GM18505 (cell line): ENCODE data around the gene NAB2.

Source experiments
- ATAC-seq: cut with Tn5 transposase; IDR thresholded peaks from one replicate; pipeline ENCODE4 v1.9.1; 2021; ENCODE audit not compliant: unreplicated experiment
- POLR2A ChIP-seq: IDR thresholded peaks from 4 replicates; pipeline ENCODE4 v1.6.1; 2011; ENCODE audit warnings: borderline replicate concordance; ENCODE audit not compliant: insufficient read depth, insufficient read length; ENCODE audit errors: extremely low read depth

NAB2 gene

DNA sequence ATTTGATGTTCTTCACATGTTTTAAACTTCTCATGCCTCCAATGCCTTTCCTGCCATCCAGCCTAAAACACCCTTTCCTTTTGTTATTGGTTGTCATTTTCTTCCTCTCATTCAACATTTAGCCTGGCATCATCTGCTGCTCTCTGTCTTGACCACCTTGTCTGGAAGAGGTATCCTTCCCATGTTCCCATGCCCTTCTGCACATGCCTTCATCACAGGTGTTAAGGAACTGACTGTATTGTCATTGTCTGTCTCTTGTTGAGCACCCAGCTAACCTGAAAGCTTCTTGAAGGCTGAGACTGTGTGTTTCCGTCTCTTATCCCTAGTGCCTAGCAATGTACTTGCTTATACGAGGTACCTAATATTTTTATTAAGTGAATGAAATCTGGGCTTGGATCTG is 34.9 kb downstream of the NAB2 start:
- TF ChIP-seq POLR2A, result no peak
- no peak for ATAC-seq

DNA sequence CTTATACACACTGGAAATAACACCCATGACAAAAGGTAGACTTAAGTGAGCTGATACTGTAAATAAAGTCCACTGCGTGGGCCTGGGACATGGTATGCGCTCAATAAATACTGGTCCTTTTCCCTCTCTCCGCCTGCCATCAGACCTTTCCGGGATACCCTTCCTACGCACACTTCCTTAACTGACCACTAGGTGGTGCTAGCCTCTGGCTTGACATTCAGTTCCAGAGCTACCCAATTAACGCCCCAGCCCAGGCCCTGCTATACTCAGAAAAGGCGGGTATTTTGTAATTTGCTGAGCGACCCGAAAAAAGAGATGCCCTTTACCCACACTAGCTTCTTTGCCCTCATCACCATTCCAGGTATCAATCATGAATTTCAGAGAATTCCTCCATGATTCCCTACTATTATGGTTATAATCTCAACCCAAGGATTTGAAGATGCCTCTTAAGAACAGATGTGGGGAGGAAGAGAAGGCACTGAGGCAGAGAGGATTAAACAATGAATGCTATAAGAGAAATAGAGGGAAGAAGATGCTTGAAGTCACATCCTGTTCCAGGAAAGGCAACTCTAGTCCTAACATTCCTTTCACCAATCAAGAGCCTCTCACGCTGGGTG is 35.5 kb downstream of the NAB2 start:
- no peak for ATAC-seq
- TF ChIP-seq POLR2A, result no peak

DNA sequence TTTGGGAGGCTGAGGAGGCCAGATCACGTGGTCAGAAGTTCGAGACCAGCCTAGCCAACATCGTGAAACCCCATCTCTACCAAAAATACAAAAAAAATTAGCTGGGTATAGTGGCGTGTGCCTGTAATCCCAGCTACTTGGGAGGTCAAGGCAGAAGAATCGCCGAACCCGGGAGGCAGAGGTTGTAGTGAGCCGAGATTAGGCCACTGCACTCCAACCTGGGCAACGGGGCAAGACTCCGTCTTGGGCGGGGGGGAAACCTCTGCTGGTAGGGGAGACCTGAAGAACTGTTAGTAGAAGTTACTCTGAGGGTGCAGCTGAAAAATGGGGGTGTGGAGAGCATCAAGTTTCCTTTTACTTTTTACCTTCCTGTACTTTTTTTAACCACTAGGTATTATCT is 37.1 kb downstream of the NAB2 start:
- TF ChIP-seq POLR2A, result no peak
- ATAC-seq, result no peak

DNA sequence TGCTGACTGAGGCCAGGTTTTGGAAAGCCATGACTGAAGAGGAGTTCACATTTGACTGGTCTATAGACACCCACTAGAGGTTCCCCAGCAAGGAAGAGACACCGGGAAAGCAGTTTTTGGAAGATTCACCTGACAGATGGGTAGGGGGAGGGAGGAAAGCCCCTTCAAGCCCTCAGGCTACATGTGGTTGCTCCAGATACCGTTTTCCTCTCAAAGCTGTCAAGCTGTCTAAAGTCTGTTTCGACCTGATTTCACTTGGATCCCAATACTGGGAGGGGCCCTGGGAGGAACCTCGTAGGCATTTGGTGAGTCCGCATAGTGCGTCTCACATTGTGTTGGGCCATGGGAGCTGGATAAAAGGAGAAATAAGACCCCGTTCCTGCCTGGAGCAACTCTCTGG is 37.6 kb downstream of the NAB2 start:
- TF ChIP-seq POLR2A, result no peak
- ATAC-seq, result no peak

DNA sequence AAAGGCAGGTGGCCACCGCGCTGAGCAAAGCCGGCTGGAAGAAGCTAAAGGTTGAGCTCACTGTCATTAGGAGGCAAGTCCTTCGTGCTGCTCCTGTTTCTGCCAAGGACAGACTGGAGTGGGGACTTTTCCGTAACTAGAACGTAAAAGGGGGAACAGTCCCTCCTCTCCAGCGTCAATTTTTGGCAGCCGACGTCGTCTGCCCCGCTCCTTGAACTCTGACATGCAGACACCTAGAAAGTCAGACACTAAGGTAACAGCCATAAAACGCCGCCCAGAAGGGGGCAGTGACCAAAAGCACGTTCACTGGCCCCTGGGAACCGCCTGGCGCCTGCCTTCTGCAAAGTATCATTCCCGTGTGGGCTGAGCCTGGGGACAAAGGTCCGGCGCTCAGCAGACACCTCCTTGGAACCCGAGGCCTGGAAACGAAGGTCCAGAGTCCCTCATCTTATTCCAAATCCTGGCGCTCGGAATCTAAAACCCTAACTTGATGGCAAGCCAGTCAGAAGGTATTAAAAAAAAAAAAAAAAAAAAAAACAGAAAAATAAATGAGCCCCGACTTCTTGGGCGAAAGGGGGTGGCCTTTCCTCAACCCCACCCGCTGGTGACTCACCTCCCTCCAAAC is 38.3 kb downstream of the NAB2 start:
- no peak for ATAC-seq
- TF ChIP-seq POLR2A, result no peak

DNA sequence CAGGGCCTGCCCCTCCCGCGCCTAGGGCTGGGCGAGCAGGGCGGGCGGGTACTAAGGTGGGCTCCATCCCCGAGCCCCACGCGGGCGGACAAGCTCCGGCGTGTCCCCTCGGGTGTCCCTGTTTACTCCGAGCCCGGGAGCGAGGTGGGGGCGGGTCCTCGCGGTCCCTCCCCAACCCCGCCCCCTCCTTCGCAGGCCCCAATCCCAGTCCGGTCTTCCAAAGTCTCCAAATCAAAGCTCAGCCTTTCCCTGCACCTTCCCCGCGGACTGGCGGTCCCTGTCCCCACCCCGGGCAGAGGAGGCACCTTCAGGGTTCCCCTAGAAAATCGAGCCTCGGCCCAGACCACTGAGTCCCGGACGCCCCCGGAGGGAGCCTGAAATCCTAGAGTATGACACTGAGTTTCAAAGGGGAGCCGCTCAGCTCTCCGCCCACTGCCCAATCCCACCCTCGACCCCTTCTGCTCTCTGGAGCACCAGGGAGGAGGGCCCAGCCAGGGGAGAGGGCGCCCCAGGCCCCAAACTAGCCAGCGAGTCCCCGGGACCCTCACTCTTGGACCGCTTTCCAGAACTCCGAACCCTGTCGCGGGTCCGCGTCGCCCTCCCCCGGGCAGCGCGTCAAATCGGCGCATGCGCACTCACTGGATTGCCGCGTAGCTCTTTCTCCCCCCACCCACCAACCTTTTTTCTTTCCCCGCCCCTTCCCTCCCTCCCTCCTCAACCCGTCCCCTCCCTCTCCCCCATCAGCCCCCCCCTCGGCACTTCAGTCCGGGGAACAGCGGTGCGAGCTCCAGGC is 39.0 kb downstream of the NAB2 start, which contains the start of gene LRP1:
LRP1 (plus strand) TSS at position 758 of the 793 bp plus-strand sequence. CDS start 482 bp downstream, outside the sequence.
- no peak for ATAC-seq
- no peak for TF ChIP-seq POLR2A

DNA sequence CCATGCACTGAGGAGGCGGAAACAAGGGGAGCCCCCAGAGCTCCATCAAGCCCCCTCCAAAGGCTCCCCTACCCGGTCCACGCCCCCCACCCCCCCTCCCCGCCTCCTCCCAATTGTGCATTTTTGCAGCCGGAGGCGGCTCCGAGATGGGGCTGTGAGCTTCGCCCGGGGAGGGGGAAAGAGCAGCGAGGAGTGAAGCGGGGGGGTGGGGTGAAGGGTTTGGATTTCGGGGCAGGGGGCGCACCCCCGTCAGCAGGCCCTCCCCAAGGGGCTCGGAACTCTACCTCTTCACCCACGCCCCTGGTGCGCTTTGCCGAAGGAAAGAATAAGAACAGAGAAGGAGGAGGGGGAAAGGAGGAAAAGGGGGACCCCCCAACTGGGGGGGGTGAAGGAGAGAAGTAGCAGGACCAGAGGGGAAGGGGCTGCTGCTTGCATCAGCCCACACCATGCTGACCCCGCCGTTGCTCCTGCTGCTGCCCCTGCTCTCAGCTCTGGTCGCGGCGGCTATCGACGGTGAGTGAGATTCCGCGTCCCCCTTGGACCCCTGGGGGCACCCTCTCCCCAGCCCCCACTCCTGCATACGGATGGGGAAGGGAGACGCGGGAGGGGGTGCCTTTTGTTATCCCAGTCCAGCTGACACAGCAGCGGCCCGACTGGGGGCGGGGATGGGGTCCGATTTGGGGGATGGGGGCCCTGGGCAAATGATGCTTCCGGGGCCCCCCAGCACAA is 39.8 kb downstream of the NAB2 start:
- ATAC-seq, result no peak
- TF ChIP-seq POLR2A, result no peak

DNA sequence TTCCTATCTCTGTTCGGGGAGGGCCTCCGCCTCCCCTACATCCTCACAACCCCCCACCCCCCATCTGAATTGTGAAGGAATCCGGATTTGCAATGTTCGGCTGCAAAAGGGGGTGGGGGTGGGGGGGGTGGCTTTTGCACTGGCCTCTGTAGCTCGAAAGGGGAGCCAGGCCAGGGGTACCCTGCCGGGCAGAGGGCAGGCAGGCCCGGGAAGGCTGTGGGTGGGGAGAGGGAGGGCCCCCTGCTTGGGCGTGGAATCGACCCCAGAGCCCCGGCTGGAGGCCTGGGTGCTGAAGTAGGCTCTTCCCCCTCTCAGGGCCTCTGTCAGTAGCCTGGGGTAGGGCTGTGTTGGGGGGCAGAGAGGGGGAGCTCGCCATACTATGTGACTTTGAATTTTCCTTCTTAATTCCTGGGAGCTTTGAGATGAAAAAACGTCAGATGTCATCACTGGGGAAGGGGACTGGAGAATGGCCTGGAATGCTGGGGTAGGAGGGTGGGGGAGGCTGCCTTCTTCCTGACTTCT is 40.5 kb downstream of the NAB2 start:
- no peak for TF ChIP-seq POLR2A
- no peak for ATAC-seq

DNA sequence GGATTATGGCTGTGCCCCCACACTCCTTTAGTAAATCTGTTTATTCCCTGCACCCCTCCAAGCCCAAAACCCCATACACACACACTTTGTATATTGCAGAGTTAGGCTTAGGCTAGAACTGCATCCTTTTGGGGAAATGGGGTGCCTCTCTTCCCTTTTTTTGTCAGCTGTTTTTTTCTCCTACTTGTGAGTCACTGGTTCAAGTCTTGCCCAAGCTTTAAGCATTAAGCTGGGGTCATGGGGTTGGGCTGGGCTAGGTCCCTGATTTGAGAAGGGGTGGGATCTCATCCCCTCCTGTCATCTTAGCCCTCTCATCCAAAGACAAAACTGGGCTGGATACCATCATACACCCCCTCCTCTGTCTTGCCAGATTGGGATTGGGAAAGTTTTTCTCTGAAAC is 41.0 kb downstream of the NAB2 start:
- TF ChIP-seq POLR2A, result no peak
- no peak for ATAC-seq

DNA sequence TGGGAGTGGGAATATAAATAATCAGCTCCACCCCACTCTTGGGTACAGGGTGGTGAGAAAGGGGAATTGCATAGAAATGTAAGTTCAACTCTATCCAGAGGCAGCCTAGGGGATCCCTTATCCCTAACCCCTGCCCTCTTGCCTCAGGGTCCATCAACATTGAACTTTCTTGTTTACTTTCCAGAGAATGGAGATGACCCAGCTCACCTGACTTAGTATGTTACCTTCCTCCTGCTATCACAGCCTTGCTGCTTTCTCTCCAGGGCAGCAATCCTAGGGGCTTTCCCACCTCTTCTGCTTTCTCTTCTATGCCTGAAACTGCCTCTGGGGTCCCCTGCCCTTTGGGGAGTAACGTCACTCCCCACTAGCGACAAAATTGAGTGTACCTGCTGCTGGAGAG is 42.0 kb downstream of the NAB2 start:
- TF ChIP-seq POLR2A, result no peak
- no peak for ATAC-seq

DNA sequence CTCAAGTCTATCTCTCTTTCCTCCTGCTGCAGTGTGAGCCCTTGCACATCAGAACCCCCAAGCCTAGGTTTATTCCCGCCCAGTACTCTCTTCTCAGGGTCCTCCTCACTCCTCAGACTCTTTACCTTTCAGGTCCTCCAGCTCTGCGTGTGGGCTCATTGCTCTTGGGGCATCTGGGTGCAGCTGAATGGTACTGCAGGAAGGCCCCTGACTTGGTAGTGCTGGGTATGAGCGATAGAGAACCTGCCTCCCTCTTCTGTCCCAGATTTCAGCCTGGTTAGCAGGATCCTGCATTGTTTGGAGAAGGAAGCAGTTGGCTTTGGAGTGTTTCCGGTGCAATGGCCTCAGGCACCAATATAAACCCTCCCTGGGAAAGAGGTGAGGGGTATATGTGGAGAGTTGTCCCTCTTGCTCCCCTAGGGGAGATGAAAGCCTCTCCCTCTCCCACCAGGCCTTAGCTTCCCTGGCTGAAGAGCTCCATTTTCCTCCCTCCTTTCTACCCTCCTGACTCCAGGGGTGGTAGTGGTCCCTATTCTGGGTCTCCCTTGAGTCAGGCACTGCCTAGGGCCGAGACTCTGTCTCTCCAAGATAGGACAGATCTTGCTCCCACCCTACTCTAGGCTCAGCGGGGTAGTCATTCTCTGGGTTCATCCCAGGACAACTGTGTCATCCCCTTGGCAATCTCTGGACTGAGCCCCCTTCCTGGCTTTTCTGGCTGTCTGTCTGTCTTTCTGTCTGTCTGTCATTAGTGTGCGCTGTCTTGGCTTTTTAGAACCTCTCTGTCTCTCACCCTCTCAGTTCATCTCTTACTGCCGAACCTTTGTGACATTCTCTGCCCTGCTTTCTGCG is 43.2 kb downstream of the NAB2 start:
- ATAC-seq, result no peak
- TF ChIP-seq POLR2A, result no peak

DNA sequence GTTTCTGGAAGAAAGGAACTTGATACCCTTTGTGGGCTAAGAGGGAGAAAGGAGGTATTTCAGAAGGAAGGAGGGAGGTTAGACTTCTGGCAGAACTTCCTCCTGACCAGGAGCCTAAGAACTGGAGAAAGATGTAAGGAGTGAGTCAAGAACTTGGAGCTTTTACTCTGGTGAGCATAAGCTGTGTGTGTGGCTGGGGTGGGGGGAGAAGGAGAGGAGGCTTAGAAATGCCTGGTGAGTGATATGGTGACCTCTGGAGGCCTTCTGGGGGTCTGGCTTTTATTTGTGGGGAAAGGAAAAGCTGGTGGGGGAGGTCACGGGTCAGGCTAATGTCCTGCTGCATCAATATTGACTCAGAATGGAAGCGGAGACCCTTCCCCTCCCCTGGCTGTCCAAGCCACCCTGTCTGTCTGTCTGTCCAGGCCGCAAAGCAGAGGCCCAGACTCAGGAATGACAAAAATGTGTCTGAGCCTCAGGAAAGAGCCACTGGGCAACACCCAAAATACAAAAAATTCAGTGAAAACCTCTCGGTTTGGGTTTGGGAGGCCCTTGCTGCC is 44.2 kb downstream of the NAB2 start:
- TF ChIP-seq POLR2A, result no peak
- no peak for ATAC-seq

DNA sequence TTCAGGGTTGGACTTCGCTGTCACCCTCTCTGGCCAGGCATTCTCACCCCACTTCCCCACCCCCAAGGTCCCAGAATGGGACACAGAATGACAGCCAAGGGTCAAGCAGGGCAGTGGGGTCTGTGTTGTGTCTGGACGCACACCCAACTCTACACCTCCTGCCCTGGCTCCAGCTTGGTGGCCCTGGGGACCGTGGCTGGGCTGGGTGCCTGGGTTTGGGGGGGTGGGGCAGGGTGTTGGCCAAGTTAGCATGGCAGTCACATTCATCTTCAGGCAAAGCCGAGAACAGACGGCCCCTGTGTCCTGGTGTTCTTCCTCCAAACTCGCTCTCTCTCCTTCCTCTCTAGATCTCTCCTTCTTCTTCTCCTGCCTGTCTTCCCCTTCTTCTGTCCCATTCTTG is 45.0 kb downstream of the NAB2 start:
- TF ChIP-seq POLR2A, result no peak
- no peak for ATAC-seq

DNA sequence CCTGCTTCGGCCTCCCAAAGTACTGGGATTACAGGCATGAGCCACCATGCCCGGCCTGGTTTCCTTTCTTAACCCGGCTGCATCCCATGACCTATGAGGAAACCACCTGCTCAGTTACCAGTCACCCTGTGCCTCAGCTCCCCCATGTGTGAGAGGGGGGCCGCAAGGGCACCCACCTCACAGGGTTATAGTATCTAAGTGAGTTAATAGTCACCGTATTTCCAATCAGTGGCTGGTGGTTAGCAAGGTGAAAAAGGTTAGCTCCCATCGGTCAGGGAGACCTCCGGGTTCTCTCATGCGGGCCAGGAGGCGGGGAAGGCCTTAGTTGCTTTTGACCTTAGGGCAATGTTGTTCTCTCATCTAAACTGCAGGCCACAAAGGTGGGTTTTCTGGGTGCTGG is 46.0 kb downstream of the NAB2 start:
- no peak for TF ChIP-seq POLR2A
- ATAC-seq, result no peak
